Adipocyte (in vitro differentiated cells): ENCODE data around the gene HOXB8.

ENCODE experiments used
- DNase-seq: peaks from one replicate; pipeline ENCODE4 v3.0.0-alpha.2; 2015; ENCODE audit warnings: low read depth
- H3K27me3 ChIP-seq: replicated peaks from 2 replicates; pipeline ENCODE4 v1.7.0; 2013; ENCODE audit warnings: mild to moderate bottlenecking, low read length, moderate library complexity; ENCODE audit not compliant: control insufficient read depth, insufficient read depth
- H3K36me3 ChIP-seq: 2 replicates; pipeline ENCODE4 v1.7.0; 2013; ENCODE audit warnings: low read length, mild to moderate bottlenecking, moderate library complexity; ENCODE audit not compliant: control insufficient read depth, insufficient read depth, severe bottlenecking
- H3K4me1 ChIP-seq: 2 replicates; pipeline ENCODE4 v1.7.0; 2013; ENCODE audit warnings: mild to moderate bottlenecking, low read length, moderate library complexity; ENCODE audit not compliant: control insufficient read depth, insufficient read depth
- H3K4me3 ChIP-seq: 2 replicates; pipeline ENCODE4 v1.7.0; 2013; ENCODE audit warnings: mild to moderate bottlenecking, low read length, moderate library complexity
- H3K9ac ChIP-seq: 2 replicates; pipeline ENCODE4 v1.7.0; 2013; ENCODE audit warnings: mild to moderate bottlenecking, low read length, moderate library complexity
- H3K9me3 ChIP-seq: 2 replicates; pipeline ENCODE4 v1.7.0; 2013; ENCODE audit warnings: mild to moderate bottlenecking, low read length, moderate library complexity; ENCODE audit not compliant: control insufficient read depth

HOXB8 gene

GRCh38 chr17:48643697-48644012, 28.6 kb upstream of the HOXB8 start:
- Histone ChIP-seq H3K27me3 (peaks cover 91% of the 10 kb centered on the region), H3K36me3 (no peaks in the 10 kb centered on the region), H3K9me3 (peaks cover 5% of the 10 kb centered on the region), H3K9ac (no peak overlapping the region), H3K4me3 (no peak overlapping the region), H3K4me1 (no peaks in the 10 kb centered on the region)
- no peak for DNase-seq

GRCh38 chr17:48642843-48643696, 28.0 kb upstream of the HOXB8 start:
- no peak overlapping the region for H3K9ac ChIP-seq
- peaks cover 91% of the 10 kb centered on the region for H3K27me3 ChIP-seq
- peaks cover 5% of the 10 kb centered on the region for H3K9me3 ChIP-seq
- no peaks in the 10 kb centered on the region for H3K4me1 ChIP-seq
- no peaks in the 10 kb centered on the region for H3K36me3 ChIP-seq
- DNase-seq: no peak
- no peak overlapping the region for H3K4me3 ChIP-seq

GRCh38 chr17:48642059-48642842, 27.2 kb upstream of the HOXB8 start:
- H3K4me3 ChIP-seq: no peak overlapping the region
- H3K9me3 ChIP-seq: peaks cover 5% of the 10 kb centered on the region
- H3K27me3 ChIP-seq: peaks cover 91% of the 10 kb centered on the region
- no peak for DNase-seq
- H3K4me1 ChIP-seq: no peaks in the 10 kb centered on the region
- no peak overlapping the region for H3K9ac ChIP-seq
- H3K36me3 ChIP-seq: no peaks in the 10 kb centered on the region

GRCh38 chr17:48641541-48642058, 26.5 kb upstream of the HOXB8 start:
- Histone ChIP-seq H3K4me1 (no peaks in the 10 kb centered on the region), H3K4me3 (no peak overlapping the region), H3K9ac (no peak overlapping the region), H3K36me3 (no peaks in the 10 kb centered on the region), H3K27me3 (peaks cover 94% of the 10 kb centered on the region), H3K9me3 (peaks cover 5% of the 10 kb centered on the region)
- DNase-seq: no peak

GRCh38 chr17:48640858-48641180, 25.7 kb upstream of the HOXB8 start:
- Histone ChIP-seq H3K27me3 (peaks cover 96% of the 10 kb centered on the region), H3K4me3 (no peak overlapping the region), H3K9ac (no peak overlapping the region), H3K36me3 (no peaks in the 10 kb centered on the region), H3K9me3 (peaks cover 5% of the 10 kb centered on the region), H3K4me1 (no peaks in the 10 kb centered on the region)
- DNase-seq: no peak

GRCh38 chr17:48639982-48640857, 25.1 kb upstream of the HOXB8 start:
- Histone ChIP-seq H3K27me3 (peaks cover 96% of the 10 kb centered on the region), H3K36me3 (no peaks in the 10 kb centered on the region), H3K9ac (no peak overlapping the region), H3K4me3 (no peak overlapping the region), H3K9me3 (peaks cover 5% of the 10 kb centered on the region), H3K4me1 (no peaks in the 10 kb centered on the region)
- DNase-seq: no peak

GRCh38 chr17:48639136-48639535, 24.0 kb upstream of the HOXB8 start:
- H3K36me3 ChIP-seq: no peaks in the 10 kb centered on the region
- DNase-seq: no peak
- H3K27me3 ChIP-seq: peaks cover 96% of the 10 kb centered on the region
- H3K4me3 ChIP-seq: no peak overlapping the region
- no peaks in the 10 kb centered on the region for H3K4me1 ChIP-seq
- no peak overlapping the region for H3K9ac ChIP-seq
- H3K9me3 ChIP-seq: peaks cover 5% of the 10 kb centered on the region

GRCh38 chr17:48637323-48638260, 22.5 kb upstream of the HOXB8 start:
- no peaks in the 10 kb centered on the region for H3K36me3 ChIP-seq
- H3K9me3 ChIP-seq: peaks cover 5% of the 10 kb centered on the region
- H3K9ac ChIP-seq: no peak overlapping the region
- H3K27me3 ChIP-seq: peaks cover 97% of the 10 kb centered on the region
- no peak overlapping the region for H3K4me3 ChIP-seq
- DNase-seq: no peak
- H3K4me1 ChIP-seq: no peaks in the 10 kb centered on the region

GRCh38 chr17:48636177-48637018, 21.3 kb upstream of the HOXB8 start:
- no peaks in the 10 kb centered on the region for H3K36me3 ChIP-seq
- peaks cover 97% of the 10 kb centered on the region for H3K27me3 ChIP-seq
- H3K4me1 ChIP-seq: no peaks in the 10 kb centered on the region
- H3K9ac ChIP-seq: no peak overlapping the region
- H3K4me3 ChIP-seq: no peak overlapping the region
- DNase-seq: peak; percentile 60
- peaks cover 5% of the 10 kb centered on the region for H3K9me3 ChIP-seq
